Central memory CD4-positive, alpha-beta T cell (primary cell): Measurements from ENCODE around the gene CGRRF1.

Experiments
- DNase-seq: peaks from one replicate; pipeline ENCODE4 v3.0.0; 2022

CGRRF1 gene

DNA sequence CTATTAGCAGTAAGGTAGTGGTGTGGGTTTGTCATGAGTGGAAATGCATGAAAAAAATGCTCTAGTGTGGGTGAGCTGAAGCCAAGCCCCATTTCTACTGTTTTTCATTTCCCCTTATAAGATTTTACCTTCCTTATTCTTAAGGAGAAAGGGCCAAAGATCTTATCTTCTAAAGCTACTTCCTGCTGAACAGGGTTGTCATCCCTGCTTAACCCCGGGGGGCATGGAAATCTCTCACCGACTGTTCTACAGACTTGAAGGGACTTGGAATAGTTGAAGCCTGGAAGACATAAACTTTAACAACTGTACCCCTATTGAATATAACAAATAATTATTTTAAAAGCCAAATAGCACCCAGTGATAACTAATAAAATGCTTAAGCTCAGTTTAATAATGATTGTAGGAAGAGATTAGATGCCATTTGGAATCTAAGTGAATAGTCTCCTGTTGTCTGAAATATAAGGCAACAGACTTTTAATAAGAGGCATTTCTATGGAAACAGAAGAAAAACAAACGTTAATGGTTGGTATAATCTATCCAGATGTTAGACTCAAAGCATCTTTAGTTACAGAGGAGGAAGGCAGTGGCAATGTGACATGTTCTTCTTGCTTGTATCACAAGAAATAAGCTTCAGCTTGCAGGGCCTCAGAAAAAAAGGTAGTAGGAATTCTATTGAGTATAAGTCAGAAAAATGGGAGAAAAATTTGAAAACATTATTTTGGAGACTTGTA lies 19.1 kb upstream of the CGRRF1 start:
- DNase-seq, result no peak

DNA sequence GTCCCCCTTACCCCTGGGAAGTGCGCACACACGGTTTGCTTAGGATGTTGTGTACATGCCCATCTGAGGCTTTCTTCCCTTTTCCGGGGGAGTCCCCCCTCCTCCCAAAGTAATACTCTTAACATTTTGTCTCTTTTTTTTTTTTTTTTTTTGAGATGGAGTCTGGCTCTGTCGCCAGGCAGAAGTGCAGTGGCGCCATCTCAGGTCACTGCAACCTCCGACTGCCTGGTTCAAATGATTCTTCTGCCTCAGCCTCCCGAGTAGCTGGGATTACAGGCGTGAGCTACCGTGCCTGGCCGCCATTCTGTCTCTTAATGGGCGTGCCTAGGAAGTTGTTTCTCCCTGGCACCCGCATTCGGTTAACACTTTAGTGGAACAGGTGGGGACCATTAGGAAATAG lies 16.4 kb upstream of the CGRRF1 start:
- DNase-seq, result no peak

DNA sequence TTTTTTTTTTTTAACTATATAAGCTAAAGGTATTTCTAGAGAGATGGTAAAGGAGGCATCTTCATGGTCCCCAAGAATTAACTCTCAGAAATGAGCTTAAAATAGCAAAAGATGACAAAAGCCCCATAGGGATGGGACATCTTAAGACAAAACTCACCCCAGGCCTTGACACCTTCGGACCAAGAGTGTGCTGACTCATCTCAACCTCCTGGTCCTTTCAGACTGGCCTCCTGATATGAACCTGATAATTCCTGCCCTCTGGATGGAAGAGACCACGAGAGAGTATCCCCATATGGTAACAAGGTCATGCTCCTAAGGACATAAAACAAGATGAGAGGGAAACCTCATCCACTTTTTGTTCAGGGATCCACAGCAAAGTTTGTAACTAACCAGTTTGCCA lies 12.5 kb upstream of the CGRRF1 start:
- DNase-seq, result no peak

DNA sequence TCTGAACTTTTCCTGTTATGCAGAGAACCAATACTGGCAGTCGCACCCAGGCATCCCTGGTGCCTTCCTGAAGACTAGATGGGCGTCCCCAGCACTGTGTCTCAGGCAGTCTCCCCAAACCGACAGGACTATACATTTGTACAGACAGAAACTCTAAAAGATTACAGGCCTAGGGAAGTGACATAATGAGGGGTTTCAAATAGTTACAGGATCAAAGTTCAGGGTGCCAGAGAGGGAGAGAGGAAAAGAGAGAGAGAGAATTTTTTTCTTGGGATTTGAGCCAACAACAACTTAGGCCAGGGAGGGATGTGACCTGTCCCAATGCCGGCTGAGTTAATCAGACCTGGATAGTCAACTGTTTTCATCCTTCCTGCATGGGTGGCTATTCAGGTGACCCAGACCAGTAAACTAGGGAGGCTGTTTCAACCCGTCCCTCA lies 11.6 kb upstream of the CGRRF1 start:
- DNase-seq, result no peak

DNA sequence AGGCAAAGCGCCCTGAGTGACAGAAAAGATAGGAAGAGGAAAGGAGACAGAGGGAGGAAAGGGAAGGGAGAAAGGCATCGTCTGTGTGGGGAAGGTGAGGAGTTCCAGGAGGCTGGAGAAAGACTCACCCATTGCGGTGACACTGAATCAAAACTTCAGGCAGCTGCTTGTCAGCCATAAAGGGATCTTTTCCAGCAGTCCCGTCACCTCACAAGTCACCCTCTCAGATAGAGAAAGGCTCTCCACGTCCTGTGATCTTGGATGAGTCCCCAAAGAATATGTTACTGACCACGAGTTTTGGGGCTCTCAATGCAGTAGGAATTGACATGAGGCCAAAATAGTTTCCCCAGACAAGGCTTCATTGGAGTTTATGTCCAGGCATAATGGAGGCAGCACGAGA lies 11.1 kb upstream of the CGRRF1 start:
- DNase-seq, result no peak

DNA sequence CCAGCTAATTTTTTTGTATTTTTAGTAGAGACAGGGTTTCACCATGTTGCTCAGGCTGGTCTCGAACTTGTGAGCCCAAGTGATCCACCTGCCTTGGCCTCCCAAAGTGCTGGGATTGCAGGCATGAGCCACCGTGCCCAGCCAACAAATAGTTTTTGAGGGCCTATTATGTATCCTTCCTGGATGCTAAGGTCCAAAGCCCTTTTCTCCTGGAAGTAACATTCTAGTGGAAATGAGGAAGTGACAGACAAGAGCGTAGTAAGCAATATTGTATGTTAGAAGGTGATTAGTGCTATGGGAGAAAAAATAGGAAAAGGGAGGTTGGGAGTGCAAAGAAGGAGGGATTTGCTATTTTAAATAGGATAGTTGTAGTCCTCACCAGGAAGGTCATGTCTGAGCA lies 9.0 kb upstream of the CGRRF1 start:
- DNase-seq, result no peak

DNA sequence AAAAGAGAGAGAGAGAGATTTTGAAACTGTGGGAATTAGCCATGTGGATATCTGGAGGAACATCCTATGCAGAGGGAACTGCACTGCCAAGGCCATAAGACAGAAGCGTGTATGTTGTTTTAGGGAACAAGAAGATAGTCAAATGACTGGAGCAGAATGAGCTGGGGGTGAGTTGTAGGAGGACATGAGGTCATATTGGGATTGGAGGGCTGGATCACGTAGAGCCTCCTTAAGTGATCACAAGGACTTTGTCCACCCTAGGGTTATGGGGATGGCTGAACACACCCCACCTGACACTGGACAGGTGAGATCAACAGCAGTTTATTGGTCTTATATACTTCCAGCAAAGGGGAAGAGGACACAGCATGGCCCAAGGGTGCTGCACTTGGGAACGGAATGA lies 8.2 kb upstream of the CGRRF1 start:
- DNase-seq, result no peak

DNA sequence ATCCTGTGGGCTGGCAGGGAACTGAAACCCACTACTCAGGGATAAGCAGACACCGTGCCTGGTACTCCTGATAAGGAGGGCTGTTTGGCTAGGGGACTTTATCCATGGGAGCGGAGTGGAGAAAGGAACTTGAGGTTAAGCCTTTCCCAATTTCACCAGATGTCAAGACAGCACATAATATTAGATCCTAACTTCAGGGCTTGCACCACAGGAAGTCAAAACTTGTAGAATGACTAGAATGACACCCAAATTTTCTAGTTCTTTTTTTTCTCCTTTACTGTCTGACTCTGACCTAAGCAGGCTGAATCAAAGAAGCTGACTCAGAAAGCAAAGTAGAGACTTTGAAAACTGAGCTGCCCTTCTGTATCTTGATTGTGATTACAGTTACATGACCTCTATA lies 7.1 kb upstream of the CGRRF1 start:
- no peak for DNase-seq

DNA sequence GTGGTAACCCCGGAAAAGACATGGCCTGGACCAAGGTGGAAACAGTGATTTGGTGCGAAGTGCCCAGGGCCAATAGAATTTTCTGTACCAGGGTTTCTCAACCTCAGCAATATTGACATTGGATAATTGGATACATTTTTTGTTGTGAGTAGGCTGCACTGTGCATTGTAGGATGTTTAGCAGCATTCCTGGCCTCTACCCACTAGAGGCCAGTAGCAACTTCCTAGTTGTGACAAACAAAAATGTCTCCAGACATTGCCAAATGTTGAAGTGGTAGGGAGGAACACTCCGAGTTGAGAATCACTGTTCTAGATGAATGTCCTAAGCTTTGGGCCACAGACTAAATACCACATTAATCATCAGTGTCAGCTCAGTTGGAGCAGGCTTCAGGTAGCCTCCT lies 6.2 kb upstream of the CGRRF1 start:
- DNase-seq, result no peak

DNA sequence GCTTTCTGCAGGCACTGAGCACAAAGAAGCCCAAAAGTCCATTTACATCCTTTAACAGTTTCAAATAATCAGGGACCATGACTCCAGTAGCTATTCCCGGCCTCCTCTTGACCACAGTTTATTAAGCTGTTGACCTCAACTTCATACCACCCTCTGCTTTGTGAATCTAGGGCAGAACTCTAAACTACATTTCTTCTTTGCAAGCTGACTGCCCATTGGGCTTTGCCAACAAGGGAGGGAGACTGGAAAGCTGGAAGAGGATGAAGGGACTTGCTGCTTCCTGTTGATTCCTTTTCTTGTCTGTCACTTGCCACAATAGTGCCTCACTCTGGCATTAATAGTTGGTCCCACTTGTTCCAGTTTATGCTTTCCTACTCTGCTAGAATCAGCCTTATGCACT lies 2.7 kb downstream of the CGRRF1 start:
- no peak for DNase-seq

DNA sequence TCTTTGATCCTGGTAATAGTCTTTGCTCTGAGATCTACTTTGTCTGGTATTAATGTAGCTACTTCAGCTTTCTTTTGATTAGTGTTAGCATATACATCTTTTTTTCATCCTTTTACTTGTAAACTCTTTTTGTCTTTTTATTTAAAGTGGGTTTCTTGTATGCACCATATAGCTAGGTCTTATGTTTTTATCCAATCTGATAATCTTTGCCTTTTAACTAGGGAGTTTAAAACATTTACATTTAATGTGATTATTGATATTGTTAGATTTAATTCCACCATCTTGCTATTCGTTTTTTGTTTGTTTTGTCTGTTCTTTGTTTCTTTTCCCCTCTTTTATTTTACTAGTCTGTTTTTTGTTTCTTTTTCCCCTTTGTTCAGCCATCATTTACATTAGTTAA lies 6.0 kb downstream of the CGRRF1 start:
- no peak for DNase-seq

DNA sequence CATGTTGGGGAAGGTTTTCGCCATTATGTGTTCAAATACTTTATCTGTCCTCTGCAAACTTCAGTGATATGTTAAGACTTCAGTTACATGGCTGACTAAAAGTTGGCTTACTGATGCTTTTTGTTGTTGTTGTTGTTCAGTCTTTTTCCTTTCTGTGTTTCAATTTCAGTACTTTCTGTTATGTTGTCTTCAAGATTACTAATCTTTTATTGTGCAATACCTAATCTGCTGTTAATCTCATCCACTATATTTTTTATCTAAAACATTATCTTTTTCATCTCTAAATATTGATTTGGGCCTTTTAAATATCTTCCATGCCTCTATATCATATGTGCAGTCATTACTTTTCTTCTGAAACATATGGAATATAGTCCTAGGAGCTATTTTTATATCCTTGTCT lies 7.0 kb downstream of the CGRRF1 start:
- no peak for DNase-seq

DNA sequence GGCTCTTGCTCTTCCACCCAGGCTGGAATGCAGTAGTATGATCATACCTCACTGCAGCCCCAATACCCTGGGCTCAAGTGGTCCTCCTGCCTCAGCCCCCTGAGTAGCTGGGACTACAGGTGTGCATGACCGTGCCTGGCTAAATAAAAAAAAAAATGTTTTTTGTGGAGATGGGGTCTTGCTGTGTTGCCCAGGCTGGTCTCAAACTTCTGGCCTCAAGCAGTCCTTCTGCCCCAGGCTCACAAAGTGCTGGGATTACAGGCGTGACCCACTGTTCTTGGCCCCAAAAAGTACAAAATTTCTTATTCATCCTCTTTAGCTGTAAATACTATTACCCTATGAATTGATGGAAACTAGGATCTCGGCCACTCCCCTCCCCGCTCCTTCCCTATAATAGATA lies 14.7 kb downstream of the CGRRF1 start:
- no peak for DNase-seq

DNA sequence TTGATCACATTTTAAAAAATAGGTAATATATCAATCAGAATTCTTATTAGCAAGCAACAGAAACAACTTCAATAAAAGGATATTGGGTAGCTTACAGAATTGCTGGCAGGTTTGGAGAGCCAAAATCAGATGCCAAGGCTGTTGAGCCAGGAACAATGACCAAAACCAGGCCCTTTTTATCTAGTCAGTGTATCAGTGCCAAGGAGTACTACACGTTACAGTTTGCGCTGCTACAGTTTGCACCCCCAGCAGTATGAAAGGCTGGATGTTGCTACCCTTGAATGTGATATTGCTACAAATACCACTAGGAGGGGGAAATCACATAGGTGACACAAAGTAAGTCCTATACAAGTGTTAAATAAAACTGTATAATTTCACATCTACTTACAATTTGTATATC lies 19.3 kb downstream of the CGRRF1 start:
- DNase-seq, result no peak

DNA sequence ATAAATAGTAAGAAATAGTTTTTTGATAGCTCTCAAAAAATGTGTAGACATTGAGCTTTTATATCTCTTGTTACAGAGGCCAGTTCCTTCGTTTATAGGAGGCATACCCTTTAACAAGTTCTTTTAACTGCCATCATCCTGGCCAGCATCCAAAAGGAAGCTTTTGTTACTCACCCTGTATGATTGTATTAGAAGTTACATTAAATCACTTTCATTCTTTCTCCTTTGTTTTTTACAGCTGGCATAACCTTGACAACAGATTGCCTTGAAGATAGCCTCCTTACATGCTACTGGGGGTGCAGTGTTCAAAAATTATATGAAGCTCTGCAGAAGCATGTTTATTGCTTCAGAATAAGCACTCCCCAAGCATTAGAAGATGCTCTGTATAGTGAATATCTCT lies 20.1 kb downstream of the CGRRF1 start:
- DNase-seq, result no peak

DNA sequence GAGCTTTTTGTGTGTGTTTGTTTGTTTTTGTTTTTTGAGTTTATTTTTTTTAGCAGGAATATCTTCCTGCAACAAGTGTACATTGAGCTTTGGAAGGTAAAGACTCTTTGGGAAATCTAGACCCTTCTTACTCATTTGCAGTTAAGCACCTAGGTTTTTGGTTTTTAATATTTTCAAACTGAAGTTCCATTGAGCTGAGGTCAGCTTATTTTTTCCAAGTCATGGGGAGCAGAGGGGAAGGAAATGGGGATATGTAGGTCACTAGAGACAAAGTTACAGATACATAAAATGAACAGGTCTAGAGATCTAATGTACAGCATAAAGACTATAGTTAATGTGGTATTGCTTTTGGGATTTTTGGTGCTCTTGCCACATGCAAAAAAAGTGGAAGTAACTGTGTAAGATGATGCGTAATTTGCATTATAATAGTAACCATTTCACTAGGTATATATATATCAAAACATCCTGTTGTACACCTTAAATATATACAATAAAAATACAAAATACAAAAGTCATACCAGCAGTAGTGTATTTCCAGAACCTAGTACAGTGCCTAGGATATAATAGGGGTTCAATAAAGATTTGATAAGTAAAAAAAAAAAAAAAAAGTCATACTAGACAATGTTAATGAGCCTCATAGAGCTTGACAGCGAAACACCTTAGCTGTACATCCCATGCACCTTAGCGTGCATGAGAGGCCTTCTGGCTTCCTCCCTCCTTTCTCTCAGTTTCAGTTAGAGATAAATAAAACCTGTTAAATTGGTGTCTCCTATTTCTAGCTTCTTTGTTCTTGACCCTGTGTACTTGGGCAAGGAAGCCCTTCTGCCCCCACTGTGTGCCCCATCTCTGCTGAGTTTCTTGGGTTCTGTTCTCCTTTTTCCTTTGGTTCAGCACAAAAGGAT lies 22.7 kb downstream of the CGRRF1 start:
- DNase-seq, result no peak

DNA sequence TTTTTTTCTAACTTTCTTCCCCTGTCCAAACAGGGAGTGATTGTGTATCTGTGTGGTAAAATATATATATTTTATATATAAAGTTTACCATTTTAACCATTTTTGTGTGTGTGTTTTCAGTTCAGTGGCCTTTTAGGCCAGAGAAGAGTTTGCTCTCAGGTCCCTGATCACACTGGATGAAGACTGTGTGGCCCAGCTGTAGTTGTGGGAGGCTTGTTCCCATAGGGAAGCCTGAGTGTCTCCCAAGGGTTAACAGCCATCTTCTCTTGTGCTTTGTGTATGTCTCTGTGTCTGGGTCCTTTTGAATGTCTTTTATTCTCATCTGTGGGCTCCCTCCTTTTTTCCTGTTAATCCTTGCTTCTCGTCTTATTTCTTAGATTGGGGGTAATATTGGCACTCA lies 23.4 kb downstream of the CGRRF1 start:
- no peak for DNase-seq

DNA sequence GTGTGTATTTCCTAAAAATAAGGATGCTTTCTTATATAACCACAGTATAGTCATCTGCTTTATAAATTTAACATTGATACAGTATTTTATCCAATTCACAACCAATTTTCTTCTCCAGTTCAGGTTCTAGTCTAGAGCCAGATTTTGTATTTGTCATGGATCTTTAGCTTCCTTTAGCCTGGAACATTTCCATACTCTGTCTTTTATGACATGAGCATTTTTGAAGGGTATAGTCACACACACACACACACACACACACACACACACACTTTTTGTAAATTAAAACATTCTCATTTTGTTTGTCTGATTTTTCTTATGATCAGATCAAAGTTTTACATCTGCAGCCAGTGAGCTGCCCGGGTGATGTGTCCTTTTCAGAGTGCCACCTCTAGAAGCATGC lies 25.4 kb downstream of the CGRRF1 start:
- no peak for DNase-seq

DNA sequence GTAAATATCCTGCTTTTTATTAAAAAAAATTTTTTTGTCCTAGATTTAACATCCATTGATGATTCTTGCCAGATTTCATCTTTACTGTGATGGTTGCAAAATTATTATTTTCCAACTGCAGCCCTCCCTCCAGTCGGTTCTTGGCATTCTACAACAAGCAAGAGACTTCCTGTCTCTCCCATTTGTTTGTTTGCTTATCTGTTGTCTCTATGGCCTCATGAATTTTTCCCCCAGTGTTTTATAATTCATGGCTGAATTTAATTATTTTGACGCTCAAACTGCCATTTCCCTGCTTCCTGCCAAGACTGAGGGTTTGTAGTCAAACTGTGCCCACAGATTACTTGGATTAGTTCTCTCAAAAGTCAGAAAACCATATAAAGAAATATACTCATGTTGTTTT lies 25.9 kb downstream of the CGRRF1 start:
- no peak for DNase-seq

DNA sequence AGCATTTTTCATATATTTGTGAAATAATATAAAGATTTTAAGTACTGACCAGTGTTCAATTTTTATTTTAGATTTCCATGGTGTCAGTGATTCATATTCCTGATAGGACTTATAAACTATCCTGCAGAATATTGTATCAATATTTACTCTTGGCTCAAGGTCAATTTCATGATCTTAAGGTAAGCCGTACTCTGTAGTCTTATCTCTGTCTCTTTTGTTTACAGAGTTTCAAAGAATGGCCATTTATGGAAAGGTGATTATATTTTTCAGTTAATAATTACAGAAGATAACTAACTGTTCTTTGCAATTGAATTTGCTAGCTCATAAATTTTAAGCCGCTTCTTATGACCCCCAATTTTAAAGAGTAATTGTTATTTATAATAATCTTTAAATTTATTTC lies 27.9 kb downstream of the CGRRF1 start:
- DNase-seq, result no peak

DNA sequence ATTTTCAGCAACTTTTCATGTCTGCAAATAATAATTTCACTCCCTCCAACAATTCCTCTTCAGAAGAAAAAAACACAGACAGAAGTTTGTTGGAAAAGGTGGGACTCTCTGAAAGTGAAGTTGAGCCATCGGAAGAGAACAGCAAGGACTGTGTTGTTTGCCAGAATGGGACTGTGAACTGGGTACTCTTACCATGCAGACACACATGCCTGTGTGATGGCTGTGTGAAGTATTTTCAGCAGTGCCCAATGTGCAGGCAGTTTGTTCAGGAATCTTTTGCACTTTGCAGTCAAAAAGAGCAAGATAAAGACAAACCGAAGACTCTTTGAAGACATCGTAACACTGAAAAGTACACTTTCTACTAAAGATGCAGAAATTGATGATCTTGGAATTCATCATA lies 28.3 kb downstream of the CGRRF1 start:
- DNase-seq, result no peak

DNA sequence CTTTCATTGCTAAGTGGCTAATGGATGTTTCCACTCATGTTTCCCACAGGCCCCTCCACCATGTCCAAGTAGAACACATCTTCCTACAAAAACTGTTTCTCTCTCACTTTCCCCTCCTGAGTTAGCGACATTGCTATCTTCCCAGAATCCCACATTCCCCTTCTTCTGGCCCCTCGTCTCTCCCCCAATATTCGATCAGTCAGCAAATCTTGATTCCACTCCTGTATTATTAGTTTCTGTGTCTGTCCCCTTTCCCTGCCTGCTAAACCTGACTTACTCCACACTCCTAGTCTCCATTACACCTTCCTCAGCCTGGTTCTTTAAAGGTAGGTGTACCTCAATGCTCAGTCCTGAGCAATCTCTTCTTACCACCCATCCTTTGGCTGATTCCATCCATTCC lies 37.9 kb downstream of the CGRRF1 start:
- no peak for DNase-seq

DNA sequence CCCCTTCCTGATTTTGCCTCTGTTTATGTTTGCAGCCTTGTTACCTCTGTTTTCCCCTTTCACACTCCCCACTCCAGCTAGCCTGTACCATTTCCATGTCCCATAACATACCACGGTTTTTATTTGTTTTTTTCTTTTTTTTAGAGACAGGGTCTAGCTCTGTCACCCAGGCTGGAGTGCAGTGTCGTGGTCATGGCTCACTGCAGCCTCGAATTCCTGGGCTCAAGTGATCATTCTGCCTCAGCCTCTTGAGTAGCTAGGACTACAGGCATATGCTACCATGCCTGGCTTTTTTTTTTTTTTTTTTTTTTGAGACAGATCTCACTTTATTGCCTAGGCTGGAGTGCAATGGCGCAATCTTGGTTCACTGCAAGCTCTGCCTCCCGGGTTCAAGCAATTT lies 38.8 kb downstream of the CGRRF1 start:
- DNase-seq, result no peak

DNA sequence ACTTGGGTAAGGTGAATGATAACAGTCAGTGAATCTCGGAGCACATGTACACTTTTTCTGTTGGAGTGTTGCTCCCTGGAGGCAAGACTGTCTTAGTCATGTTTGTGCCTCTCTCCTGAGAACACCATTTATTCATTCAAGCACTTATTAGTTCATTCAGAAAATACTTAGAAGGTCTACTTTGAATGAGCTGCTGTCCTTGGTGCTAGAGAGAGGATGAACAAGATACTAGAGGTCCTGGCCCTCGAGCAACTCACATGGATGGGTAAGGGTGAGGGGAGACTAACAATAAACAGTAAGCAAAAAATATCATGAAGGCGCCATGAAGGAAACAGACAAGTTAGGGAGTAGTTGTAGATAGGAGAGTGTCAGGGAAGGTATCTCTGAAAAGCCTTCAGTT lies 40.2 kb downstream of the CGRRF1 start:
- DNase-seq, result no peak

DNA sequence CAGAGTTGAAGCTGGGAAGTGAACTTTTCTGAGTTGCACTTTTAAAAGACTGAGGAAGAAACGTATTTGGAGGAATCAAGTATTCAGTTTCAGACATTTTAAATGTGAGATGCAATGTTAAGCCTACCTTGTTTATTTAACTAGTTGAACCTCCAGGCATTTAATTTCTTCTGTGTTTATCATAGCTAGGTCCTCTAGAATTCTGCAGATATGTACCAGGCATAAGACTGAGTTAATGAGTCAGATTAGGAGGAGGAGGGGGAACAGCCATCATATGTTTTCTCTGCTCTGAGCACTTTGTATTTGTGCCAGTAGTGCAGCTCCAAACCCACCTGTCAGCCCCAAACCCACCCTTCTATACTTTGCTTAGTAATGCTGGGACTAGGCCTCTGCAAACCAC lies 40.8 kb downstream of the CGRRF1 start:
- DNase-seq, result no peak
